Activated CD4-positive, alpha-beta T cell treated with anti-CD3 and anti-CD28 coated beads for 4 hours (primary cell): ENCODE results near the gene ARHGEF17.

Experiments used
- DNase-seq, 2 donors: peaks; one replicate each; pipeline ENCODE4 v3.0.0-alpha.2; 2020

The ARHGEF17 gene

GRCh38 chr11:73414977-73415651 lies 107.0 kb downstream of the ARHGEF17 start:
- DNase-seq = no peak

GRCh38 chr11:73415854-73416615 lies 108.0 kb downstream of the ARHGEF17 start:
- no peak for DNase-seq

GRCh38 chr11:73416786-73417185 lies 108.7 kb downstream of the ARHGEF17 start:
- no peak for DNase-seq
